HG02610 (cell line): ENCODE data around the gene AGPAT4.

Experiments used
- ATAC-seq: cut with Tn5 transposase; IDR thresholded peaks from one replicate; pipeline ENCODE4 v1.9.1; 2021; ENCODE audit warnings: mild to moderate bottlenecking, moderate library complexity; ENCODE audit not compliant: unreplicated experiment

The AGPAT4 gene

DNA sequence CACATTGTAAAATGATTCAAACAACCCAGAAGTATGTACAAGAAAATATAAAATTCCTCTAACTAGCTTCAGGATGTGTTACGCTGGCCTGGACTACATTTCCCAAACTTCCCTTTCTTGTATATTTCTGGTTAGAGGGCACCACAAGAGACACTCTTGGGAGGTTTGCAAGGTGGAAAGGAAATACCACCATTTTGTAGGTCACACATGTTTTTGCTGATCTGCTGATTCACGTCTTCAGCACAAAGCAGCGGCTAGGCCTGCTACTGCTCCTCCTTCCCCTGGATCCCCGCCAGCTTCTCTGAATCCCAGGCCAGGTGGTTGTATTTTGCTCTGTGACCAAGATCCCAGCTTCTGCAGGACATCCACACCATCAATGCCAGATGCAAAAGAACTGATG is 104.2 kb downstream of the AGPAT4 start:
- no peak for ATAC-seq

DNA sequence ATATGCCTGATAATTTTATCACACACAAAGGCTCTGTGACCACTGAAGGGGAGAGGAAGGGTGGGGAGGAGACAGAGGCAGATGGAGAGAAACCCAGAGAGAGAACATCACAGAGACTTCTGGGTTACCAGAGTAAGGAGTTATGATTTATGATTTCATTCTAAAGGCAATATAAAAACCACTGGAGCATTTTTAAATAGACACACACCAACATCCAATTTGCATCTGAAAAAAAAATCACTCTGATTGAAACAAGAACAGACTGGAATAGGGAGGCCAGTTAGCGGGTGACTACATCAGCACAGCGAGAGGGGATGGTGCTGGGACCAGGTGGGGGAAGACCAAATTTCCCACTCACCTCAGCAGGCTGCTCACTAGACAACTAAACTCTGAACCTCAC is 104.8 kb downstream of the AGPAT4 start:
- ATAC-seq = no peak

DNA sequence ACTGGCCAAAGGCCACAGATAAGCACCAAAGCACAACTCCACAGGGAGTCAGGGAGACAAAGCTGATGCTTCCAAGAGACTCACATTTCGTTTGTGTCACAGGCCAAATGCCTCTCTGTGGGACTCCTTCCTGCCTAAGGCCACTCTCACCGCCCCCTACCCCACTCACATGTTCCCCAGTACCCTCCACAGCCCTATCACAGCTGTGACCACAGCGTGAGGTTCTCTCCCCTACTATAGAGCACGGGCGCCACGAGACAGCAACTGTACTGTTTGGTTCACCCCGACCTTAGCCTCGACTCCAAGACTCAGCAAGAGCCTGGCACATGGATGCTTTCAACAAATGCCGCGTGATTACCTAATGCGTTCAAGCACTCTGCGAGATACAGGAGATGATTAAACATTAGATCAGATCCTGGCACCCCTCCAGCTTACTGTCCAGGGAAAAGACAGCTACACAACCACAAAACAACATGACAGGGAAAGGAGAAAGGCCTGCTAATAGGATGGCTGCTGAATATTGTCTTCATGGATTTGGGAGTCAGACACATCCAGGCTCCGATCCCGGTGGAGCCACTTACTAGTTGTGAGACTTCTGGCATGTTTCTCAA is 105.5 kb downstream of the AGPAT4 start:
- no peak for ATAC-seq

DNA sequence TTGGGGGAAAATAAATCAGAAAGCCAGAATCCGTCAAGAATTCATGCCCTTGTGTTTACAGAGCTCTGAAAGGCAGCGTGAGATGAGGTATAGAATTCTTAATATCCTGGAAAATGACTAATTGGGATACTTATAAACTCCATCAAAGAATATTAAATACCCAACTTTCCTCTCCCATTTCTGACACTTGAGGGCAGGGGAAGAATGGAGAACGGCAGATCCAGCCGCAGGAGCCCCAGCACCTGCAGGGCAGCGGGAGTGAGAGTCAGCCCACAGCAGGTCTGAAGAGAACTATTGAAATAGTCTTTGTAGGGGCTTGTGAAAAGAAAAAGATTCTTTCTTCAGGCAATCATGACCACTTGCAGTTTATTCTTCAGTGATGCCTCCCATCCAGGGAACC is 107.2 kb downstream of the AGPAT4 start:
- no peak for ATAC-seq

DNA sequence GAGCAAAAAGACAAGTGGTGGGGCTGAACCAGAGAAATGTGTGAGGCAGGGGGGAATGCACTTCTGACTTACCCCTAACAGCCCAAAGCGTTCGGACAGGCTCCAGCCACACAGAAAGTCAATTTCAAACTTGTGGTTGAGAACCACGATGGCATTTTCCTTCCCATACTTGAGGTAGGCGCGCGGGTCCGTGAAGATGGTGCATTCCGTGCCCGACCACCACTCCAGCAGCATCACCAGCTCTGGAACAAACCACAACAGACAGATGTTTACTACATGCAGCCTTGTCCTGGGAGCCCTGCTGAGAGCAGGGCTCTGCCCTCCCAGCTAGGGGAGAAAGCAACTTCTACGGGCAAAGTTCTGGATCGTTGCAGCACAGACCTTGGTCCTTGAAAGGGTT is 107.7 kb downstream of the AGPAT4 start:
- ATAC-seq = no peak

DNA sequence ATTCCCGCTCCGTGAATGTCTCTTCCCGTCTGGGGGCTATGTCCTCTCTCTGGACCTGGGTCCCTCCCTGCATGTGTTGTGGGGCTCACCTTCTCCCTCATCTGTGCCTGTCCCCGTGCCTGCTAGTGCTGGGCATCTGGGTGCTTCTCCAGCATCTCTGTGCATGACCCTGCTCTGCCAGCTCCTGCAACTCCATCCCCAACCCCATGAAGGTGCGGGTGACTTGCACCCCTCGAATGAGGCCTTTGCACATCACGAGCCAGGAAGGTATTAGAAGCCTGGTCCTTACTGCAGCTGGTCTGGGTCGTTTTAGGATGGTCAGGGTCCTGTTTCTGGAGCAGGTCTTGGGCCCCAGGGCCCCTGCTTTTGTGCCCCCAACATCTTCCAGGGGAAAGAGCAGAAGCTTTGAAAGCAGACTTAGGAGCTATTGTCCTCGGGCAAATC is 109.7 kb downstream of the AGPAT4 start:
- ATAC-seq = no peak

DNA sequence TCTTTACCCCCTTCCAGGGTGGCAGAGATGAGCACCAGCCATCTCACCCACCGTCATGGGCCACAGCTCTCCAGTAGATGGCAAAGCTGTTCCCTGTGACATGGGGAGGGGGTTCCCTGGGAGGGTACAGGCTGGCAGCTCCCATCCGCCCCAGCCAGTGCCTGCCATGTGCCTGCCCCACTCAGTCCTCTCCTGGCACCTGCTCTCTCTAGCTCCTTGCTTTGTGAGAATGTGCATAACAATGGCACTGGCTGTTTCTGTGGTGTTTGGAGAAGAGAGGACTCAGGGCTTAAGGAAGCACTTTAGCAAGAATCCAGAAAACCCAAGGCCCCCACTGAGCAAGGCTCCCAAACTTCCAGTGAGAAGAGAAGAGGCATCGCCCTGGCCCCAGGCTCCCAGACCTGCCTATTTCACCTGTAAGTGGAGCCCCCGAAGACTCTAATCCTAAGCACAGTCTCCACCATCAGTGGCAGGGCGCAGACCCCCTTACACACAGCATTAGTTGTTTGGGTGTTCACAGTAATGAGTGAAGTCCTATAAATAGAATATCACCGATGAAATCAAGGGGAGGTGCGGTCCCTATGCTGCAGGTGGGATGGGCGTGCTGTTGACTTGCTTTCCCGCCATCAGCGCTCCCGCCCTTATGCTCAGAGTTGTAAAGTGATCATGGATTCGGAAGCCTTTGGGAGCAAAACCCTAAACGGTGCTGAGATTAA is 110.2 kb downstream of the AGPAT4 start:
- no peak for ATAC-seq

DNA sequence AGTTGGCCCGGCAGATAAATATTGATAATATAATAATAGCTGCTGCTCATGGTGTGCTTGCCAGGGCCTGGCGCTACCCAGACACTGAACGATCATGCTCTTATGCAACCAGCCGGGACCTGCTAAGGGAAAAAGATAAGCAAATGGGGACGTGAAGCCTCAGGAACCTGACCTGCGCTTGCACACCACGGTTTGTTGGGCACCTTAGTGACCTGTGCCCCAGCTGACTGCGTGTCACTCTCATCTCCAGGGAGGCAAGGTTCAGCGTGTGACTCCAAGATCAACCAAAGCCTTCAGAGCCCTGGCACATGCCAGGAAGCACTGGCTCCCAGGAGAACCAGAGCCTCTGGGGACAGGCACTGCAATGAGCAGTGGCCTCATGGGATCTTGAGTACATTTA is 111.1 kb downstream of the AGPAT4 start:
- ATAC-seq = no peak

DNA sequence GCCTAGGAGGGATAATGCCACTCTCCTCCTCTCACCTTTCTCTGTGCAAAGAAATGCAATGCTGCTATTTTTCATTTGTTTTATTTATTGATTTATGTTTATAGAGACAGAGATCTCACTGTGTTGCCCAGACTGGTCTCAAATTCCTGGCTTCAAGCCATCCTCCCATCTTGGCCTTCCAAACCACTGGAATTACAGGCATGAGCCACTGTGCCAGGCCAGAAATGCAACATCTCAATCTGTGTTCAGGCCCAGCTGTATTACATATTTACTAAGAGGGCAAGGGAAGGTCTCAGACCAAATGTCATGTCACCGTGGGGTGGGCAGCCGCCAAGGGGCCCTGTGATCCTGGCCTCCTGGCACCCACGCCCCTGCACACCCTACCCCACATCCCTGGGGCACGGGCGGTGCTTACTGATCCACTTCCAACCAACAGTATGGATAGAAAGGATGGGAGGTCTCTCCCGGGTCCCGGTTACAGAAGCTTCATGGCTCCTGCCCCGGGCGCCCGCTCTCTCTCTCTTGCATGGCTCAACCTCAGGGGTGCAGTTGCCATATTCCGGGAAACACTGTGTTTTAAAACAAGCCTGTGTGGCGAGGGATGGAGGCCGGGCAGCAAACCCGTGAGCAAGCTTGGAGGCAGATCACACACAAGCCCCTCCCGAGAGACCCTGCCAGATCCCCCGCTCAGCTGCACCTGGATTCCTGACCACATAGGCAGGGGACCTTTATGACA is 111.8 kb downstream of the AGPAT4 start:
- ATAC-seq = no peak

DNA sequence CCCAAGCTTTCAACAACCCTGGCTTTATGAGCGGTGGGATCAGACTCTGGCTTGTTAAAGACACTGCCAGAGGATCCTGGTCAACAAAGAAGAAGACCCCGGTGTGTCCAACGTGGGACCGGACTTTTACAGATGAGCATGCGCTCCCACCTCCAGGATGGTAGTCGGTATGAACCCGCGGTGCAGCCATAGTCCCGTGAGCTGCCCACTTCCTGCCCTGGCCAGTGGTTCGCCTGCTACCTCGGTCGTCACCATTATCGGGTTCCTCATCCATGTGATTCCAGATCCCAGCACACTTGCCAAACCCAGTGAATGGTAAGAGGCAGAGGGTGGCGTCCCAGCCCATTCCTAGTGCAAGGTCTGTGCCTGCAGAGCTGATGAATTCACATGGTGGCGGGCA is 112.7 kb downstream of the AGPAT4 start:
- ATAC-seq = no peak

DNA sequence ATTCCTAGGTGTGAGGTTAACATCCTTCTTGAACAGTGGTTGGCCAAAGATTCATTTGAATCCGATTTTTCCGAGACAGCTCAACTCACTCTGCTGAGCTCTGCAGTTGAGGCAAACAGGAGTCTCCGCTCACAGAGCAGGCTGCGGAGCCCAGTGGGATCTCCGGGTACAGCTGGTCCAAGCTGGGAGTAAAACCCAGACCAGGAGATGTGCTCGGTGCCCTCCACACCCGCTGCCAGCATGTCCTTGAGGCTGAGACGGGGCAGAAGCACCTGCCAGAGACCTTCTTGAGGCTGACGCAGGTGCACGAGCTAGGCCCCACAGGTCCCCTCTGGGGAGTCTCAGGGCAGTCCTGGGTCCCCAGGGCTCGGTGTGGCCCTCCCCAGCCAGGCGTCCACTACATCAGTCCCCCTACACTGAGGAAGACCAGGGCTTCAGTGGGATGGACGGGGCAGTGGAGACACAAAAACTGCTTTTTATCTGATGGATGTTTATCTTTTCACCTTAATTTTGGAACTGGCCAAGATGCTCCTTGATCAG is 119.0 kb downstream of the AGPAT4 start:
- ATAC-seq = no peak

DNA sequence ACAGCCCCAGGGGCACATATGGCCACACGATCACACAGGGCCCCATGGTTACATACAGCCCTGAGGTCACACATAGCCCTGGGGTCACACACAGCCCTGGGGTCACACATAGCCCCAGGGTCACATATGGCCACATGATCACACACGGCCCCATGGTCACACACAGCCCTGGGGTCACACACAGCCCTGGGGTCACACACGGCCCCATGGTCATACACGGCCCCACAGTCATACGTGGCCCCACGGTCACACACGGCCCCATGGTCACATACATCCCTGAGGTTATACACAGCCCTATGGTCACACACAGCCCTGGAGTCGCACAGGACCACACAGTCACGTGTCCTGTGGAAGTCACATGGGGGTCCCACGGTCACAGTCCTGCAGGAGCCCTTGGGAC is 120.1 kb downstream of the AGPAT4 start:
- no peak for ATAC-seq

DNA sequence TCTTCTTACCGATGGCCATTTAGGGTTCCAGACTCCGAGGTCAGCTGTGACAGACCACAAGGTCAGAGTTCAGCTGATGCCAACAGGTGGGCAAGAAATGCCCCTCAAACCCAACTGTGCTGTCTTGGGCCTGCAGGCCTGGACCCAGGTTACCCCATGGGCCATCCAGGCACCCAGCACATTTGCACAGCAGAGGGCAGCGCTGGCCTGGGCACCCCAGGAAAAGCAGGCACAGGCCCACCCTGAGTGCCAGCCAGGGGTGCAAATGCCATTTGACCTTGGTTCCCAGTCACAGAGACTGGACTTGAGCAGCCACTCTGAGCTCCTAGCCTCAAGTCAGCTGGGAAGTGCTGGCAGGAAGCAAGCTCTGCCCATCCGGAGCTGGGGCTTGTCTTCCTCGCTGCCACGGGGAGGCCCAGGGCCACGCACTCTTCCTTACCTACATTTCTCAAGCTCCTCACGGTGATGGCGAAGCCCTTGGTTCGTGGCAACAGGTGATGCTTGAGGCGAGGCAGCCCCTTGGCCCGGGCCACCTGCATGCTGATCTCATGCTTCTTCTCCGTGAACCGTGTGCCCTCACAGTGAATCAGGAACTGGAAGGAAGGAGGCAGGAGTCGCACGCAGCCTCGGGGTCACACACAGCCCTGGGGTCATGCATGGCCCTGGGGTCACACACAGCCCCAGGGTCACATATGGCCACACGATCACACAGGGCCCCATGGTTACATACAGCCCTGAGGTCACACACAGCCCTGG is 120.8 kb downstream of the AGPAT4 start:
- ATAC-seq = no peak

DNA sequence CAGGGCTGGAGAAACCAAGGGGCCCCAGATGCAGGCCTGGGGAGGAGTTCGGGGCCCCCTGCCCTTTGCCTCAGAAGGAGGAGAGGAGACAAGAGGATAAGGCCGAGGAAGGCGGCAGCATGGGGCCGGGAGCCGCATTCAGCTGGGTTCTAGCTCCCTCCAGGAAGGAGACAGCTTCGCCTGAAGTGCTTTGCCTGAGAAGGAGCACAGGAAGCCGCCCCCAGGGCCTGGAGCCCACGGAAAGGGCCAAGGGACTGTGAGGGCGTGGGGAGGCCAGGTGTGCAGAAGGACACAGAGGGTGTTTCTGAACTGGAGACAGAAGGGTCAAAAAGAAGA is 121.4 kb downstream of the AGPAT4 start:
- no peak for ATAC-seq

DNA sequence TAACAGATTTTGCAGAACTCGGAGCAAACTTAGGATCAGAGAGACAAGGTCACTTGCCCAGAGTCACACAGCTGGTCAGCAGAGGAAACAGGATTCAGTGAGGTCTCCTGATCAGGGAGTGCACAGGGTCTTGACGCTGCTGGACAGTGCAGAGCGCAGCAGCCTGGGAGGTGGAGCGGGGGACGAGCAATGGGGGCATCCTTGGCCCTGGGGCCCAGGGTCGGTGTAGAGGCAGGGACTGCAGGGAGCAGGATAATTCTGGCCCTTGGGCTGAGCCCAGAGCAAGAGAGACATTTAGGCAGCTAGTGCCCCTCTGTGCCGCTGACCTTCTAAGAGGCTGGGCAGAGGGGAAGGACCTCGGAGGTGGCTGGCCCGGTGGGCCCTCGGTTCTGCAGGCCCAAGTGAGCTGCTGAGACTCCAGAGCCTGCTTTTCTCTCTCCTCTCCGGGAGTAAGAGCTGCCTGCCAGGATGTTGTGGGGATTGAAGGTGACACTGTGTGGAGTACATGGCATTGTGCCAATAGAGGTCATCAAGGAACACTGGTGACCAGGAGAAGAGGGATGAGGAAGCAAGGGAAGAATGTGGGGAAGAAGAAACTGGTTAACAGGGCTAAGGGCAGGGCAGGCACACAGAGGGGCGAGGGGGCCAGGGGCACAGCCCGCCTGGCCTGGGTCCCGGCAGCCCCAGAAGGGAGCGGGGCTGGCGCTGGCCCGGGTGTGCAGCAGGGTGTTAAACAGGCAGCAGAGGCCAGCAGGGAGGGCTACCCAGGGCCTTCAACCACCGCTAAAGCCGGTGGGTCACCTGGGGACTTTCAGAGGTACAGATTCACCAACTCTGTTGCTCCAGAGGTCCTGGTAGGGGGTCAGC is 122.0 kb downstream of the AGPAT4 start:
- no peak for ATAC-seq

DNA sequence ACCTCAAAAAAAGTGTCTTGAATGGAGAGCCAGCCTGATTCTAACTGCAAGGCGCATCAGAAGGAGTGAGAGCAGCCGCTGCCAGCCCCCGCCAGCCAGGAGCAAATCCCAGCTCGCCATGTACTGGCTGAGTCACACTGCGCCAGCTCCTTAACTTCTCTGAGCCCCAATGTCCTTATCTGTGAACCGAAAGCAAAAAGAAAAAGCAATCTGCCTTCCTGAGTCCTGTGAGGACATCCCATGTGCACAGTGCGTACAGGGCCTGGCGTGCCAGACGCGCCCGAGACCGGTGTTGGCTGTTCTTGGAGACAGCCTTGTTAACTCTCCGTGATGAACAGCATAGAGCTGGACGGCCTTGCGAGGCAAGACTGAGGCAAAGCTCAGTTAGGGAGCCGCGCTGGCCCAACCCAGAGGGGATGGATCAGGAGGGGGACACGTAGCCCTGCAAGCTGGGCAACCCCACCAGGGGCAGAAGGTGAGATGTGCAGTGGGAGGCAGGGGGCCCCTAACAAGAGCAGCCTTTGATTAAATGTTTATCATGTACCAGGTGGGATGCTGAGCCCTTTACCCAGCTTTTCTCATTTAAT is 122.7 kb downstream of the AGPAT4 start:
- no peak for ATAC-seq

DNA sequence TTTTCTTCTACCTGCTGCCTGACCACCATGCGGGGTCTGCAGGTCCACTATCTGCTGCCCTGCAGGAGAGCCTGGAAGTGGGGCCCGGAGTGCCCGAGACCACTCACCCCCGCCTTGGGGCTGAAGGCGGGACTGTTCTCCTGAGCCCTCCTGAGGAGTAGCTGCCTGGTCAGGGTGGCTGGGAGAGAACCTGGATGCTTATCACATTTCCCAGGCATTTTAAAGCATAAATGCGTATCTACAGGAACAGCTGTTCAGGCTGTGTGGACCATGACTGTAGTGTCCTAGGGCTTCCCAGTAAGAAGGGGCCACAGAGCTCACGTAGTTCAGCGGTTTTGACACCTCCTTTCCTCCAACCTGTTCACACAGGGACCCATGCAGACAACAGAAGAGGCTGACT is 123.3 kb downstream of the AGPAT4 start:
- no peak for ATAC-seq

DNA sequence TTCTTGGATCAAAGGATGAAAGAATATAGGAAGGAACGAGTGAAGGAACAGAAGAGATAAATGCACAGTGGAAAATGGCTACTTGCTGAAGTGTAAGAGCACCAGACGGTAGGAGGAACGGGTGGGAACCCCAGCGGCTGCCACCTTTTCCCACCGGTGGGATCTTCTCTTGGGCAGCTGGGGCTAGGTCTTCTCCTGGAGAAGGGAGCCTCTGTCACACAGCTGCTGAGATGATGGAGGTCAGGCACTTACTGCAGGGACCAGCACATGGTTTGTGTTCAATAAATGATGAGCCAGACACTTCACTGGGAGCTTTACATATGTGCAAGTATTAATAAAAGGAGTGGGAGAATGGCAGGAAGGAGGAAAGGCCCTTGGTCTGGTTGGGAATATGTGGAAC is 123.7 kb downstream of the AGPAT4 start:
- ATAC-seq = no peak

DNA sequence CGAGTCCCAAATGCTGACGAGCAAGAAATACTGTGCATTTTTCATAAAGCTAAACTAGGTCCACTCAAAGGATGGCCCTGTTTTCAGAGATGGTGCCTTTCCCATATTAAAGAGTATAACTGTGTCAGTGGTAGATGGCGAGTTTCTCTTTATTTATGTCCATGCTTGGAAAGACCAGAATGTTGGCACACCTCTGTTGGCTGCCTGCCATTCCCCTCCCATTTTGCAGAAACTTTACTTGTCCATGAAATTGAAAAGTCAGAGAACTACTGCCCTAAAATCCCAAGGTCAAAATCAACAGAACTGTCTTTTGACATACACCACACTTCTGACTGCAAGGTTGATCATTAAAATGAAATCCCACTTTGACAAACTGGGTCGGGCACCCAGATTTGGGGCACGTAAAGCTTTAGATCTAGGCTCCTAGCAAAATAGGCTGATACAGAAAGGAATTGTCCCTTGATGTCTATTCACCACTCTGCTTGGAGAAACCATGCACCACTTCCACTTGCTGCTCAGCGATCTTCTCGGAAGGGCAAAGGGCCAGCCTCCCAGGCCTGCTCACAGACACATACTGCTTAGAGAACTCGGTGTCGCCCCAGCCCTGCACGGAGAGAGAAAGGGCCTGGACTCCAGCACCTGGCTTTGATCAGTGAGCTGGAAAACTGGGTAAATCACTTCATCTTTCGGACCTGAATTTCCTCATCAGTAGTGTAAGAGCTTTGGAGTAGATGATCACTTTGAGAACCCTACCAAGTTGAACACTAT is 130.0 kb downstream of the AGPAT4 start:
- no peak for ATAC-seq
